Measurements from ENCODE around the gene OR5H2.

Gene OR5H2

DNA sequence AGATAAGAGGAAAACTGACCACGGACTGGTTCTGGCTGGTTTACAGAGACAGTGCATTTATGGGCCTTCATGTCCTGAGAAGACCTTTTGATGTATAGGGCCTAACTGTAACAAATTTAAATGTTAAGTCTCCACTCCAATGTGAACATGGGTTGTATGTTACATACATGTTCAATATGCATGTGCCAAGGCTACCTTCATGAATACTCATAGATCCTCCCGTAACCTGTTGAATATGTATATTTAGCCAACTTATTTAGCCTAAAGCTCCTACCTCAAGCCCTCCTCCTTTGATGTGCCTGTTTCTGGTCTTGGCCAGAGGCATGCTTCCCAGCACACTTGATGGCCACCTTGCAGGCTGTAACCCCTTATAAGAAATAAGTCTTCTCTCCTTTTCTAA, at the start of gene OR5H2:
Gene OR5H2, plus strand, starts transcription at position 301 of the 400 bp plus-strand sequence. CDS start 398 bp downstream, outside the sequence.
- no peak for ATAC-seq (ENCODE audit: low read depth)
- no peaks in the 10 kb centered on the region for H3K36me3 ChIP-seq (ENCODE audit: low read depth)
- no peak within 1 kb of the TSS for H3K27ac ChIP-seq (ENCODE audit: poor library complexity, severe bottlenecking)
- TF ChIP-seq, protein P1, sequence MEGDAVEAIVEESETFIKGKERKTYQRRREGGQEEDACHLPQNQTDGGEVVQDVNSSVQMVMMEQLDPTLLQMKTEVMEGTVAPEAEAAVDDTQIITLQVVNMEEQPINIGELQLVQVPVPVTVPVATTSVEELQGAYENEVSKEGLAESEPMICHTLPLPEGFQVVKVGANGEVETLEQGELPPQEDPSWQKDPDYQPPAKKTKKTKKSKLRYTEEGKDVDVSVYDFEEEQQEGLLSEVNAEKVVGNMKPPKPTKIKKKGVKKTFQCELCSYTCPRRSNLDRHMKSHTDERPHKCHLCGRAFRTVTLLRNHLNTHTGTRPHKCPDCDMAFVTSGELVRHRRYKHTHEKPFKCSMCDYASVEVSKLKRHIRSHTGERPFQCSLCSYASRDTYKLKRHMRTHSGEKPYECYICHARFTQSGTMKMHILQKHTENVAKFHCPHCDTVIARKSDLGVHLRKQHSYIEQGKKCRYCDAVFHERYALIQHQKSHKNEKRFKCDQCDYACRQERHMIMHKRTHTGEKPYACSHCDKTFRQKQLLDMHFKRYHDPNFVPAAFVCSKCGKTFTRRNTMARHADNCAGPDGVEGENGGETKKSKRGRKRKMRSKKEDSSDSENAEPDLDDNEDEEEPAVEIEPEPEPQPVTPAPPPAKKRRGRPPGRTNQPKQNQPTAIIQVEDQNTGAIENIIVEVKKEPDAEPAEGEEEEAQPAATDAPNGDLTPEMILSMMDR (IDR thresholded peaks at IDR 0.05; ENCODE audit: poor library complexity, severe bottlenecking), result no peak
- H3K4me3 ChIP-seq (ENCODE audit: severe bottlenecking), result no peak within 1 kb of the TSS
- H3K27me3 ChIP-seq (ENCODE audit: insufficient read depth, poor library complexity, severe bottlenecking), result peaks cover 7% of the 10 kb centered on the region
- H3K9me3 ChIP-seq (ENCODE audit: severe bottlenecking), result no peaks in the 10 kb centered on the region
- DNase-seq (ENCODE audit: low spot score), result no peak
- H3K4me1 ChIP-seq (ENCODE audit: insufficient read depth, poor library complexity, severe bottlenecking), result no peaks in the 10 kb centered on the region

DNA sequence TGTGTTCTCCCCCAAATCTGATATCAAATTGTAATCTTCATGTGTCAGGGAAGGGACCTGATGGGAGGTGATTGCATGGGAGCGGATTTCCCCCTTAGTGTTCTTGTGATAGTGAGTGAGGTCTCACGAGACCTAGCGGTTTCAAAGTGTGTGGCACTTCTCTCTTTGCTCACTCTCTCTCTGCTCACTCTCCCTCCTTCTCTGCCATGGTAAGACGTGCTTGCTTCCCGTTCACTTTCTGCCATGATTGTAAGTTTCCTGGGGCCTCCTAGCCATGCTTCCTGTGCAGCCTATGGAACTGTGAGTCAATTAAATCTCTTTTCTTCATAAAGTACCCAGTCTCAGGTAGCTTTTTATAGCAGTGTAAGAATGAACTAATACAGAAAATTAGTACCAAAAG, 48.8 kb upstream of the OR5H2 start:
- no peaks in the 10 kb centered on the region for H3K36me3 ChIP-seq (ENCODE audit: low read depth)
- no peaks in the 10 kb centered on the region for H3K27me3 ChIP-seq (ENCODE audit: insufficient read depth, poor library complexity, severe bottlenecking)
- ATAC-seq (ENCODE audit: low read depth) (no peak), DNase-seq (ENCODE audit: low spot score) (no peak)
- H3K4me3 ChIP-seq (ENCODE audit: severe bottlenecking), result no peak overlapping the region
- TF ChIP-seq, protein P1 (IDR thresholded peaks at IDR 0.05; ENCODE audit: poor library complexity, severe bottlenecking), result no peak
- H3K9me3 ChIP-seq (ENCODE audit: severe bottlenecking), result no peaks in the 10 kb centered on the region
- no peaks in the 10 kb centered on the region for H3K4me1 ChIP-seq (ENCODE audit: insufficient read depth, poor library complexity, severe bottlenecking)
- H3K27ac ChIP-seq (ENCODE audit: poor library complexity, severe bottlenecking), result no peak overlapping the region

DNA sequence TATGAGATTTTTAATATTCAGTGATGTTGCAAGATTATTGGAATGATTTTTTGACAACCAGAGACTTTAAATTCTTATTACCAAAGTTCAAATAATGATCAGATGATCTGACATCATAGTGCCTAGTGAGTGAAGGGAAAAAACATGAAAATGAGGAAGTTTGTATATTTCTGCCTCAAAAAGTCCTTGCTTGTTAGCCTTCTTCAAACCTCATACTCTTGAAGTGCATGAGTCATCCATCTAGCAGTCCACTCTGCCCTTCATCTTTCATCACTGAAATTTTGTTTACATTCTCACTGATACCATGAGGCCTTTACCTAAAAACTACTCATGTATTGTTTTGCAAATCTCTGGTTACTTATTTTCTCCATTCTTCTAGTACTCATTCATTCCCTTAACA, 42.2 kb upstream of the OR5H2 start:
- no peak overlapping the region for H3K27ac ChIP-seq (ENCODE audit: poor library complexity, severe bottlenecking)
- H3K9me3 ChIP-seq (ENCODE audit: severe bottlenecking), result no peaks in the 10 kb centered on the region
- TF ChIP-seq, protein P1 (IDR thresholded peaks at IDR 0.05; ENCODE audit: poor library complexity, severe bottlenecking), result no peak
- ATAC-seq (ENCODE audit: low read depth), result no peak
- H3K4me3 ChIP-seq (ENCODE audit: severe bottlenecking), result no peak overlapping the region
- H3K27me3 ChIP-seq (ENCODE audit: insufficient read depth, poor library complexity, severe bottlenecking), result no peaks in the 10 kb centered on the region
- H3K36me3 ChIP-seq (ENCODE audit: low read depth), result no peaks in the 10 kb centered on the region
- no peak for DNase-seq (ENCODE audit: low spot score)
- H3K4me1 ChIP-seq (ENCODE audit: insufficient read depth, poor library complexity, severe bottlenecking), result no peaks in the 10 kb centered on the region

DNA sequence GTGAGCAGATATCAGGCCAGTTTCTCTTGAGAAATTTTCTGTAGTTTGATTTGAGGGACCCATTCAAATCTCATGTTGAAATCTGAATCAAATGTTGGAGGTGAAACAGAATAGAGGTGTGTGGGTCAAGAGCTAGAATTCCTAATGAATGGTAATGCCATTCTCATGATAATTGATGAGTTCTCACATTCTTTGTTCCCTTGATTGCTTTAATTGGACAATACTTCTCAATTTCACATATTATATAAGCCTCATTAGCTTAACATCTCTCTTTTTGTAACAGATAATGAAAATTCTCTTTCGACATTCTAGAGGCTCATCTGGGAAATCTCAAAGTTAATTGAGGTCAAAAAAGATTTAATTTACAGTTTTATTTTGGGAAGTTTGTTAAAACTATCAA, 40.1 kb upstream of the OR5H2 start:
- Histone ChIP-seq H3K4me1 (ENCODE audit: insufficient read depth, poor library complexity, severe bottlenecking) (no peaks in the 10 kb centered on the region), H3K9me3 (ENCODE audit: severe bottlenecking) (no peaks in the 10 kb centered on the region), H3K4me3 (ENCODE audit: severe bottlenecking) (no peak overlapping the region), H3K27ac (ENCODE audit: poor library complexity, severe bottlenecking) (no peak overlapping the region), H3K27me3 (ENCODE audit: insufficient read depth, poor library complexity, severe bottlenecking) (no peaks in the 10 kb centered on the region), H3K36me3 (ENCODE audit: low read depth) (no peaks in the 10 kb centered on the region)
- no peak for ATAC-seq (ENCODE audit: low read depth)
- no peak for DNase-seq (ENCODE audit: low spot score)
- TF ChIP-seq, protein P1 (IDR thresholded peaks at IDR 0.05; ENCODE audit: poor library complexity, severe bottlenecking), result no peak

DNA sequence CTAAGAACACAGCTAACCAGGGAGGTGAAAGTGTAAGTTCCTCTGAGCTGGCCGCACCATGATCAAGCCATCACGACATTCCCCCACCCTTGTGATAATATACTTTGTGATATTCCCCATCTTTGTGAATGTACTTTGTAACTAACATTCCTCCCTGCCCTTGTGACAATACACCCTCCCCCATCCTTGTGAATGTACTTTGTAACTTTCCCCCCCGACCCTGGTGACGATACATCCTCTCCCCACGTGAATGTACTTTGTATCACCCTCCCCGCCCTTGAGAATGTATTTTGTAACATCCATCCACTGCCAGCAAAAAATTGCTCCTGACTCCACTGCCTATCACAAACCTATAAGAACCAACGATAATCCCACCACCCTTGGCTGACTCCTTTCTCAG, 38.5 kb upstream of the OR5H2 start:
- Histone ChIP-seq H3K4me3 (ENCODE audit: severe bottlenecking) (no peak overlapping the region), H3K4me1 (ENCODE audit: insufficient read depth, poor library complexity, severe bottlenecking) (no peaks in the 10 kb centered on the region), H3K27me3 (ENCODE audit: insufficient read depth, poor library complexity, severe bottlenecking) (no peaks in the 10 kb centered on the region), H3K9me3 (ENCODE audit: severe bottlenecking) (no peaks in the 10 kb centered on the region), H3K27ac (ENCODE audit: poor library complexity, severe bottlenecking) (no peak overlapping the region), H3K36me3 (ENCODE audit: low read depth) (no peaks in the 10 kb centered on the region)
- DNase-seq (ENCODE audit: low spot score) (no peak), ATAC-seq (ENCODE audit: low read depth) (no peak)
- TF ChIP-seq, protein P1 (IDR thresholded peaks at IDR 0.05; ENCODE audit: poor library complexity, severe bottlenecking), result no peak

Data from RWPE2 (cell line).